VCaP (cell line): Measurements from ENCODE around the gene BHLHE40.
"Not testable (repeated sequence)": the region's sequence is repeated elsewhere in the genome, so short reads cannot be mapped to it uniquely, and the experiment has no call there.

ENCODE experiments used
- H3K27ac ChIP-seq: fragments of 450-650 bp; 2 replicates; pipeline ENCODE4 v1.5.1; 2017
- TF ChIP-seq, protein P1 (sequence below): fragments of 450-650 bp; conservative IDR thresholded peaks from 2 replicates; pipeline ENCODE4 v1.5.1; 2017; ENCODE audit warnings: mild to moderate bottlenecking, moderate library complexity

The BHLHE40 gene

DNA sequence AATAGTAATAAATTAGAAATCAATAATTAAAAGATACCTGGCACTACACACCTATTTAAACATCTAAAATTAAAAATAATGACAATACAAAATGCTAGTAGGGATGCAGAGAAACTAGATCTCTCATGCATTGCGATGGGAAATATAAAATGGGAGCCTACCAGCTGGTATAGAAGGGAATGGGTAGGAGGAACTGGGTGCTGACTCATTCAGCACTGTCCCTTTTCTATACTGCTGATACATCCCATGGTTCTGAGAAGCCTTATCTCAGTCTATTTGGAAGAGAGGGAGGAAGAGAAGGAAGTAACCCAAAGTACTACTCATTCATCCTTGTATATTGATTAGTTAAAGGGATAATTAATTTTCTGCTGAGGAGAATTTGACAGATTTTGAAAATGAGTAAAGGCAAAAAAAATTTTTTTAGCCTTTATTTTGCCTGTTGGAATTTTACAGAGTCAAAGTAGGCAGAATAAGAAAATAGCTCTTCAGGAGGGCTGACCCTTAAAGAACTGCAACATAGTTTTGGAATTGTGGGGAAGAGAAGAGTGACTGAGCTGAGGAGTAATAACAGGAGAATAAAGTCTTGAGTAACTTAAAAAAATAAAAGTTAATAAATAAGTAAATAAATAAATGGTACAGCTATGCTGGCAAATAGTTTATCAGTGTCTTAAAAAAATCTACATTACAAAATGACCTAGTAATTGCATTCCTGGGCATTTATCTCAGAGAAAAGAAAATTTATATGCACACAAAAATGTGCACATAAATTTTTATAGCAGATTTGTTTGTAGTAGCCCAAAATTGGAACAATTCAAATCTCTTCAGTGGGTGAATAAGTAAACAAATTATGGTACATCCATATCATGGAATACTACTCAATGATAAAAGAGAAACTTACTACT, 15.3 kb upstream of the BHLHE40 start:
- TF ChIP-seq, protein P1, sequence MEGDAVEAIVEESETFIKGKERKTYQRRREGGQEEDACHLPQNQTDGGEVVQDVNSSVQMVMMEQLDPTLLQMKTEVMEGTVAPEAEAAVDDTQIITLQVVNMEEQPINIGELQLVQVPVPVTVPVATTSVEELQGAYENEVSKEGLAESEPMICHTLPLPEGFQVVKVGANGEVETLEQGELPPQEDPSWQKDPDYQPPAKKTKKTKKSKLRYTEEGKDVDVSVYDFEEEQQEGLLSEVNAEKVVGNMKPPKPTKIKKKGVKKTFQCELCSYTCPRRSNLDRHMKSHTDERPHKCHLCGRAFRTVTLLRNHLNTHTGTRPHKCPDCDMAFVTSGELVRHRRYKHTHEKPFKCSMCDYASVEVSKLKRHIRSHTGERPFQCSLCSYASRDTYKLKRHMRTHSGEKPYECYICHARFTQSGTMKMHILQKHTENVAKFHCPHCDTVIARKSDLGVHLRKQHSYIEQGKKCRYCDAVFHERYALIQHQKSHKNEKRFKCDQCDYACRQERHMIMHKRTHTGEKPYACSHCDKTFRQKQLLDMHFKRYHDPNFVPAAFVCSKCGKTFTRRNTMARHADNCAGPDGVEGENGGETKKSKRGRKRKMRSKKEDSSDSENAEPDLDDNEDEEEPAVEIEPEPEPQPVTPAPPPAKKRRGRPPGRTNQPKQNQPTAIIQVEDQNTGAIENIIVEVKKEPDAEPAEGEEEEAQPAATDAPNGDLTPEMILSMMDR: no peak
- H3K27ac ChIP-seq: no peak overlapping the region

DNA sequence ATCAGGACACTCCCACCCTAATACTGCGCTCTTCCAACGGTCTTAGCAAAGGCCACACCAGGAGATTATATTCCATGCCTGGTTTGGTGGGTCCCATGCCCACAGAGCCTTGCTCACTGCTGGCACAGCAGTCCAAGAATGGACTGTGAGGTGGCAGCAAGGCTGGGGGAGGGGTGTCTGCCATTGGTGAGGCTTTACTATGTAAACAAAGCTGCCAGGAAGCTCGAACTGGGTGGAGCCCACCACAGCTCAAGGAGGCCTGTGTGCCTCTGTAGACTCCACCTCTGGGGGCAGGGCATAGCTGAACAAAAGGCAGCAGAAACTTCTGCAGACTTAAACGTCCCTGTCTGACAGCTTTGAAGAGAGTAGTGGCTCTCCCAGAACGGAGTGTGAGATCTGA, 13.2 kb upstream of the BHLHE40 start:
- H3K27ac ChIP-seq: not testable (repeated sequence)

DNA sequence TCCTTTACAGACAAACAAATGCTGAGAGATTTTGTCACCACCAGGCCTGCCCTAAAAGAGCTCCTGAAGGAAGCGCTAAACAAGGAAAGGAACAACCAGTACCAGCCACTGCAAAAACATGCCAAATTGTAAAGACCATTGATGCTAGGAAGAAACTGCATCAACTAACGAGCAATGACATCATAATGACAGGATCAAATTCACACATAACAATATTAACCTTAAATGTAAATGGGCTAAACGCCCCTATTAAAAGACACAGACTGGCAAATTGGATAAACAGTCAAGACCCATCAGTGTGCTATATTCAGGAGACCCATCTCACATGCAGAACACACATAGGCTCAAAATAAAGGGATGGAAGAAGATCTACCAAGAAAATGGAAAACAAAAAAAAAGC, 11.6 kb upstream of the BHLHE40 start:
- H3K27ac ChIP-seq: not testable (repeated sequence)

DNA sequence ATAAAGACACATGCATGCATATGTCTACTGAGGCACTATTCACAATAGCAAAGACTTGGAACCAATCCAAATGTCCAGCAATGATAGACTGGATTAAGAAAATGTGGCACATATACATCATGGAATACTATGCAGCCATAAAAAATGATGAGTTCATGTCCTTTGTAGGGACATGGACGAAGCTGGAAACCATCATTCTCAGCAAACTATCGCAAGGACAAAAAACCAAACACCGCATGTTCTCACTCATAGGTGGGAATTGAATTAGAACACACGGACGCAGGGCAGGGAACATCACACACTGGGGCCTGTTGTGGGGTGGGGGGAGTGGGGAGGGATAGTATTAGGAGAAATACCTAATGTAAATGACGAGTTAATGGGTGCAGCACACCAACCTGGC, 7.8 kb upstream of the BHLHE40 start:
- not testable (repeated sequence) for H3K27ac ChIP-seq

DNA sequence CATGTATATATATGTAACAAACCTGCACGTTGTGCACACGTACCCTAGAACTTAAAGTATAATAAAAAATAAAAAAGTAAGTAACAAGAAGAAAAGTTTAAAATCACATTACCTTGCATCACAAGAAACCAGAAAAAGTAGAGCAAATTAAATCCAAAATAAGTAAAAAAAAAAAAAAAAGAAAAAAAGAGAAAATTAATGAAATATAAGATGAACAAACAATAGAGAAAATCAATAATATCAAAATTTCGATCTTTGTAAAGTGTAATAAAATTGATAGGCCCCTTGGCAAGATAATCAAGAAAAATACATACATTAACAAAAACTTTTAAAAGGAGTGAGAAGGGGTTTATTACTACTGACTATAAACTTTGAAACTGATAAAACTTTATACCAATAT, 7.4 kb upstream of the BHLHE40 start:
- TF ChIP-seq, protein P1: no peak
- no peak overlapping the region for H3K27ac ChIP-seq

DNA sequence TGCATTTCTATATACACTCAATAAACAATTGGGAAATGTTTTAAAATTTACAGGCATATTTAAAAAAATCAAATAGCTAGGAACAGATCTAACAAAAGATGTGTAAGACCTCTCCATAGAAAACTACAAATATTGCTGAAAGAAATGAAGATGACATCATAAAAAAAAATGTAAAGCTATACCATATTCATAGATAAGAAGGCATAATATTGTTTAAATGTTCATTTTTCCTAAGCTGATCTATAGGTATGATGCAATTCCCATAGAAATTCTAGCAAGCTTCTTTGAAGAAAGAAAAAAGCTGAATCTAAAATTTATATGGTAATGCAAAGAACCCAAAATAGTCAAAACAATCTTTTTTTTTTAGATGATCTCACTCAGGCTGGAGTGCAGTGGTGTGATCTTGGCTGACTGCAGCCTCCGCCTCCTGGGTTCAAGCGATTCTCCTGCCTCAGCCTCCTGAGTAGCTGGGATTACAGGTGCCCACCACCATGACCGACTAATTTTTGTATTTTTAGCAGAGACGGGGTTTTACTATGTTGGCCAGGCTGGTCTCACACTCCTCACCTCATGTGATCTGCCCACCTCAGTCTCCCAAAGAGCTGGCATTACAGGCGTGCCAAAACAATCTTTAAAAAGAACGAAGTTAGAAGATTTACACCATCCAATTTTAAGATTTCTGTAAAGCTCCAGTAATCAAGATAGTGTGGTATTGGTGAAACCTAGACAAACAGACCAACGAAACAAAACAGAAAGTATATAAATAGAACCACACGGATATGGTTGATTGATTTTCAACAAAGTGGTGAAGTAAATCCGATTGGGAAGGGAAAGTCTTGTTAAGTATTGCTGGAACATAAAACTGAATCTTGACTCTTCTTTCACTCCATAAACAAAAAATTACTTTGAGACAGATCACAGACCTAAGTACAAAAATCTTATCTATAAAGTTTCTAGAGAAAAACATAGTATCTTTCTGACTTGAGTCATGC, 6.3 kb upstream of the BHLHE40 start:
- H3K27ac ChIP-seq: no peak overlapping the region
- TF ChIP-seq, protein P1: no peak

DNA sequence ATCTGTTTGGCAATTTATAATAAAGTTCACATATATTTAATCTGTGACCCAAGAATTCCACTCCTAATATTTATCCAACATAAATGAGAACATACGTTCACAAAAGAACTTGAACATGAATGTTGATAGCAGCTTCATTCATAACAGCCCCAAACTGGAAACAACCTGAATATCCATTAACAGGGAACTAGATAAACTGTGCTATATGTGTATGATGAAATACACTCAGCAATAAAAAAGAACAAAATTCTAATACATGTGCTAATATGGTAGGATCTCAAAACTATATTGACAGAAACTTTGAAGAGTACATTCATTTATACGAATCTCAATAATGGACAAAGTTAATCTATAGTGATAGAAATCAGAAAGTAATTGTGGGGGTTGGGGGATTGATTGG, 5.1 kb upstream of the BHLHE40 start:
- no peak overlapping the region for H3K27ac ChIP-seq
- TF ChIP-seq, protein P1: no peak

DNA sequence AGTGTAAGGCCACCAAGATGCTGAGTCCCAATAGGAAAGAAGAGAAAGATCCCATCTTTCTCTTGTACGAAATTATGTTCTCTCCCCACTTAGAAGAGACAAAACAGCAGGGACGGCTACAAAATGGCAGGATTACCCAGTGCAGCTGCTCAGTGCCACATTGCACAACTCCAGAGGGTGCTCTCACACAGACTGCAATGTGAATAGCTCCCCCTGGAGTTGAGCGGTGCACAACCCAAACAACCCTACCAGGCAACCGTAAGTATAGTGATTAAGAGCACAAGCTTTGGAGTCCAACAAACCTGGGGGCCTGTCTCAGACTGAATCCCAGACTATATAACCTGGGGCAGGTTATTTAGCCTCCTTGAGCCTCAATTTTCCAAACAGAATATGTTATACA, 3.1 kb upstream of the BHLHE40 start:
- TF ChIP-seq, protein P1: peak; percentile 64
- no peak overlapping the region for H3K27ac ChIP-seq
